GM18873 (cell line): ENCODE results near the gene HP1BP3.

Experiments
- ATAC-seq: cut with Tn5 transposase; IDR thresholded peaks from one replicate; pipeline ENCODE4 v1.9.1; 2021; ENCODE audit warnings: mild to moderate bottlenecking, moderate library complexity, moderate number of reproducible peaks; ENCODE audit not compliant: unreplicated experiment, low FRiP score

Gene HP1BP3

GRCh38 chr1:20771780-20772179 lies 15.3 kb downstream of the HP1BP3 start:
- no peak for ATAC-seq

GRCh38 chr1:20770314-20771087 lies 16.6 kb downstream of the HP1BP3 start:
- no peak for ATAC-seq

- no peak for ATAC-seq
Observed at GRCh38 chr1:20767271-20767670, 19.8 kb downstream of the HP1BP3 start.

- ATAC-seq, result no peak
Observed at GRCh38 chr1:20763417-20763816, 23.7 kb downstream of the HP1BP3 start.

- ATAC-seq, result no peak
Observed at GRCh38 chr1:20760322-20760721, 26.8 kb downstream of the HP1BP3 start.

- ATAC-seq, result no peak
Observed at GRCh38 chr1:20753589-20753988, 33.5 kb downstream of the HP1BP3 start.

- no peak for ATAC-seq
Observed at GRCh38 chr1:20751462-20751990, 35.6 kb downstream of the HP1BP3 start.

- no peak for ATAC-seq
Observed at GRCh38 chr1:20742671-20743070, 44.4 kb downstream of the HP1BP3 start.

- no peak for ATAC-seq
Observed at GRCh38 chr1:20740781-20741180, 46.3 kb downstream of the HP1BP3 start.

- no peak for ATAC-seq
Observed at GRCh38 chr1:20739225-20739624, 47.9 kb downstream of the HP1BP3 start.

GRCh38 chr1:20735581-20736111 lies 51.5 kb downstream of the HP1BP3 start:
- ATAC-seq, result no peak

GRCh38 chr1:20733360-20733975 lies 53.6 kb downstream of the HP1BP3 start:
- no peak for ATAC-seq

GRCh38 chr1:20732588-20733359 lies 54.3 kb downstream of the HP1BP3 start, which contains the start of gene SH2D5:
Gene SH2D5 (minus strand): TSS chr1:20732703. CDS start chr1:20728044, 4,659 bp downstream.
- no peak for ATAC-seq

- ATAC-seq, result no peak
Observed at GRCh38 chr1:20732071-20732587, 55.0 kb downstream of the HP1BP3 start.

GRCh38 chr1:20731057-20731991 lies 55.8 kb downstream of the HP1BP3 start:
- no peak for ATAC-seq

GRCh38 chr1:20730690-20731056 lies 56.4 kb downstream of the HP1BP3 start:
- ATAC-seq, result no peak

- no peak for ATAC-seq
Observed at GRCh38 chr1:20729990-20730689, 57.0 kb downstream of the HP1BP3 start.

GRCh38 chr1:20729155-20729931 lies 57.8 kb downstream of the HP1BP3 start:
- ATAC-seq, result no peak
